22Rv1 (cell line): ENCODE data around the gene NFKBIA.
A peak's percentile ranks its signal among the peaks of the same experiment; 100 is the strongest.
"Not testable (repeated sequence)": the region's sequence is repeated elsewhere in the genome, so short reads cannot be mapped to it uniquely, and the experiment has no call there.

Experiments
- H3K27ac ChIP-seq: fragments of 450-650 bp; 2 replicates; pipeline ENCODE4 v1.5.1; 2017
- ZFX ChIP-seq: fragments of 450-650 bp; IDR thresholded peaks from 2 replicates; pipeline ENCODE4 v1.6.1; 2017; ENCODE audit warnings: antibody characterized with exemption, borderline replicate concordance
- TF ChIP-seq, protein P1 (sequence below): fragments of 450-650 bp; IDR thresholded peaks from 2 replicates; pipeline ENCODE4 v1.5.1; 2017; ENCODE audit warnings: mild to moderate bottlenecking

The NFKBIA gene, protein sequence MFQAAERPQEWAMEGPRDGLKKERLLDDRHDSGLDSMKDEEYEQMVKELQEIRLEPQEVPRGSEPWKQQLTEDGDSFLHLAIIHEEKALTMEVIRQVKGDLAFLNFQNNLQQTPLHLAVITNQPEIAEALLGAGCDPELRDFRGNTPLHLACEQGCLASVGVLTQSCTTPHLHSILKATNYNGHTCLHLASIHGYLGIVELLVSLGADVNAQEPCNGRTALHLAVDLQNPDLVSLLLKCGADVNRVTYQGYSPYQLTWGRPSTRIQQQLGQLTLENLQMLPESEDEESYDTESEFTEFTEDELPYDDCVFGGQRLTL

DNA sequence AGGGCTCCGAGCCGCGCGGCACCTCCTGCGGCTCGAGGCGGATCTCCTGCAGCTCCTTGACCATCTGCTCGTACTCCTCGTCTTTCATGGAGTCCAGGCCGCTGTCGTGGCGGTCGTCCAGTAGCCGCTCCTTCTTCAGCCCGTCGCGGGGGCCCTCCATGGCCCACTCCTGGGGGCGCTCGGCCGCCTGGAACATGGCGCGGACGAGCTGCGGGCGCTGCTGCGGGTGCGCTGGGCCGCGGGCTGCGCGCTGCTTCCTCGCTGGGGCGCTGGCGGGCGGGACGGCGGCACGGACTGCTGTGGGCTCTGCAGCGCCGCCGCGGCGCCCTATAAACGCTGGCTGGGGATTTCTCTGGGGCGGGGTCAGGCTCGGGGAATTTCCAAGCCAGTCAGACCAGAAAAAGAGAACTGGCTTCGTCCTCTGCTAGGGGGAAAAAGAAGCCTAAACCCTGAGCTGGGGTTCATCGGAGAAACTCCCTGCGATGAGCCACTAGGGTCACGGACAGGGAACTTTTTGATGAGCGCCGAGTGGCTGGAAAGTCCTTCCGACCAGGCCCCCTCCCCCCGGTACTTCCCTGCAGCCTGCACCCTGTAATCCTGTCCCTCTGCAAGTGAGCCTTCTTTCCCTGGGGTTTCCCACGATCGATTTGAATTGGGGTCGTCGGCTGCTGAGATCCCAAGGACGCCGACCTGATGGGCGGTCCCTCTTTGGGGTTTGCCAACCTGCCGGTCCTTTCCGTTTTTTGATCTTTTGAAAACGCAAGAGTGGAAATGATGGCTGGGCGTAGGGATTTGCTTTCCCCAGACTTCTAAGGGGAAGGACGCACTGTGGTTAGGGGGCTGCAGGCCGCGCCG, at the start of gene NFKBIA:
TSS of gene NFKBIA (minus strand) at position 301 of the 855 bp plus-strand sequence. CDS start at position 196, 105 bp downstream.
- peak within 1 kb of the TSS; percentile 98 for H3K27ac ChIP-seq
- TF ChIP-seq, protein P1, sequence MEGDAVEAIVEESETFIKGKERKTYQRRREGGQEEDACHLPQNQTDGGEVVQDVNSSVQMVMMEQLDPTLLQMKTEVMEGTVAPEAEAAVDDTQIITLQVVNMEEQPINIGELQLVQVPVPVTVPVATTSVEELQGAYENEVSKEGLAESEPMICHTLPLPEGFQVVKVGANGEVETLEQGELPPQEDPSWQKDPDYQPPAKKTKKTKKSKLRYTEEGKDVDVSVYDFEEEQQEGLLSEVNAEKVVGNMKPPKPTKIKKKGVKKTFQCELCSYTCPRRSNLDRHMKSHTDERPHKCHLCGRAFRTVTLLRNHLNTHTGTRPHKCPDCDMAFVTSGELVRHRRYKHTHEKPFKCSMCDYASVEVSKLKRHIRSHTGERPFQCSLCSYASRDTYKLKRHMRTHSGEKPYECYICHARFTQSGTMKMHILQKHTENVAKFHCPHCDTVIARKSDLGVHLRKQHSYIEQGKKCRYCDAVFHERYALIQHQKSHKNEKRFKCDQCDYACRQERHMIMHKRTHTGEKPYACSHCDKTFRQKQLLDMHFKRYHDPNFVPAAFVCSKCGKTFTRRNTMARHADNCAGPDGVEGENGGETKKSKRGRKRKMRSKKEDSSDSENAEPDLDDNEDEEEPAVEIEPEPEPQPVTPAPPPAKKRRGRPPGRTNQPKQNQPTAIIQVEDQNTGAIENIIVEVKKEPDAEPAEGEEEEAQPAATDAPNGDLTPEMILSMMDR = peak; percentile 78
- no peak for TF ChIP-seq ZFX

DNA sequence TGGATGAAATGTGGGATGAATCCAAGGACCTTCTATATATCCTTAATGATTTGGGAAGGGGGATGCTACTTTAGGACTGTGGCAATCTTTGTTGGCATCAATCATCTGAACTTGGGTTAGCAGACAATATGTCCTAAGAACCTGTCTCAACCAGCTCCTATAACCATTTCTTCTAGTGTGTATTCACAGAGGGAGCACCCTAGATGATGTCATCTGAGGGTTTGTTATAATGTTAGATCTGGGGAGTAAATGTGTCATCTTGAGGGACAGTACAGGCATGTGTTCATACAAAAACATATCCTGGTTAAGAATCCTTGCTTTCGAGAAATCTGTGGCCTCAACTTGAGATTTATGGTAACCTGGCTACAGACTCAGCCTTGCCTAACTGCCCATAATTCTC, 41.9 kb upstream of the NFKBIA start:
- TF ChIP-seq ZFX = no peak
- TF ChIP-seq, protein P1 = no peak
- H3K27ac ChIP-seq = no peak overlapping the region

DNA sequence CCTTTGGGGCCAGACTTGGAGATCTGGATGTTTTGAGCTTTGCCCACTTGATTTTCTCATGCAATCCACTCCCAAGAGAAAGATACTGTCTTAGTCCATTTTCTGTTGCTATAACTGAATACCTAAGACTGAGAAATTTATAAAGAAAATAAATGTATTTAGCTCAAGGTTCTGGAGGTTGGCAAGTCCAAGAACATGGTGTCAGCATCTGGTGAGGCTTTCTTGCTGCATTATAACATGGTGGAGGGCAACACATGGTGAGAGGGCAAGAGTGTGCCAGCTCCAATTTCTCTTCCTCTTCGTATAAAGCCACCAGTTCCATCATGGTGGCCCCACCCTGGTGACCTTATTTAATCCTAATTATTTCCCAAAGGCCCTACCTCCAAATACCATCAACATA, 39.6 kb upstream of the NFKBIA start:
- TF ChIP-seq, protein P1 = no peak
- no peak for TF ChIP-seq ZFX
- H3K27ac ChIP-seq = no peak overlapping the region

DNA sequence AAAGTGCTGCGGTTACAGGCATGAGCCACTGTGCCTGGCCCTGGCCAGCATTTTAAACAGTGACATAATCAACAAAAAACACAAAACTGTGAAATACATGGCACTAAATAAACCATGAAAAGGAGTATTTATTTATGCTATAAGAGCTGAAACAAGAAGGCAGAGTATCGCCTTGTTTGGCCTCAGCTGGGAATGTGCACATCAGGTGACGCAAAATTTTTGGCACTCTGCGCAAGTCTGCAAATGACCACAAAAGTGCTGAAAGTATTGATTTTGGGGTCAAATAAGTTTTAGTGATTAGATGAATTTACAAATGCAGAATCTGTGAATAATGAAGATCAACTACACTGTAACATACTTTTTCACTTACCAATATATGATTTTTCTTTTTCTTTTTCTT, 36.6 kb upstream of the NFKBIA start:
- TF ChIP-seq, protein P1 = no peak
- no peak for TF ChIP-seq ZFX
- no peak overlapping the region for H3K27ac ChIP-seq

DNA sequence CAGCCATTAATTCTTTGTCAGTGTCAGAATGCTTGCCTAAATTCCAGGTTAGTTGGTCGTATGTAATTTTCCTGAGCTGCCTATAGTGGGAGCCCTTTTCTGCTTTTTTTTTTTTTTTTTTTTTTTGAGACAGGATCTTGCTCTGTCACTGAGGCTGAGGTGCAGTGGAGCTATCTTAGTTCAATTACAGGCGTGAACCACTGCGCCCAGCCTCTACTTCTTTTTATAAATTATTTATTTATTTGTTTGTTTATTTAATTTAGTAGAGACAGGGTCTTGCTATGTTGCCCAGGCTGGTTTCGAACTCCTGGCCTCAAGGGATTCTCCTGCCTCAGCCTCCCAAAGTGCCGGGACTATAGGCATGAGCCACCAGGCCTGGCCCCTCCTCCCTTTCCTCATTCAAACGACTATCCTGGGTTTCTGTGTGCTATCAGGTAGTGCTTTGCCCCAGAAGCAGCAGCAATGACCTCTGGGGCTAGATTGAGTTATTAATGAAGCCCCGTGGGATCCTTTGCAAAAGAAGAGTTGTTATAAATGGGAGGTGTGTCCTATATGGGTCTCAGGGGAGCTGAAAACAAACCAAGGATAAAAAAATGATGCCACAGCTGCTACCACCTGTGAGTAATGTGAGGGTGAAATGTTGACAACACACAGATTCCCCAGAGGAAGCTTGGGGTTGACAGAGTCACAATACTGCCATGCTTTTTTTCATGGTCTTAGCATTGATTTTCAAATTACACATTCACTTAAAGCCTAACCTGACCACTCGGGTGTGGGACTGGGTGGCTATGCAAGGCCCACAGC, 34.6 kb upstream of the NFKBIA start:
- TF ChIP-seq, protein P1 = peak; percentile 81
- no peak for TF ChIP-seq ZFX
- no peak overlapping the region for H3K27ac ChIP-seq

DNA sequence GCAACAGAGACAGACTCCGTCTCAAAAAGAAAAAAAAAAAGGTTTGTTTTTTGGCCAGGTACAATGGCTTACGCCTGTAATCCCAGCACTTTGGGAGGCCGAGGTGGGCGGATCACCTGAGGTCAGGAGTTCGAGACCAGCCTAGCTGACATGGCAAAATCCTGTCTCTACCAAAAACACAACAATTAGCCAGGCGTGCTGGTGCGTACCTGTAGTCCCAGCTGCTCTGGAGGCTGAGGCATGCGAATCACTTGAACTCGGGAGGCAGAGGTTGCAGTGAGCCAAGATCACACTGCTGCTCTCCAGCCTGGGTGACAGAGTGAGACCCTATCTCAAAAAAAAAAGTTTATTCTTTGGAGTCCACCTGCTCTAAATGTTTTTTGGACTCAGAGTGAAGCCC, 33.9 kb upstream of the NFKBIA start:
- H3K27ac ChIP-seq = not testable (repeated sequence)

DNA sequence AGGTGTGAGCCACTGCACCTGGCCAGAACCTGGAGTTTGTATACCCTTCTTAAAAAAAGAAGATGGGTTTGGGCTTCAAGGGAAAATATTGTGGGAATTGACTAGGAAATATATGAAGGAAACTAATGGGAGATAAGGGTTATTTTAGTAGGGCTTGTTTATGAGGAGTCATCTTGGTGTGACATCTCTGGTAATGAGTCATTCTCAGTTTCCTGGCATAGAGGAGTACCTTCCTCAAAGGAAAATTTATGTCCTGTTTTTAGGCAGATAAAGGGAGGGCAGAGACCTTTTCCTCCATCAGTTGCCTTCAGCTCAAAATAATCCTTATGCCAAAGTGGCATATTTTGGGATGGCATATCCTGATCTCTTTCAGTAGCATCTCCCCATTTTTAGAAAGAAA, 30.6 kb upstream of the NFKBIA start:
- no peak overlapping the region for H3K27ac ChIP-seq
- no peak for TF ChIP-seq ZFX
- TF ChIP-seq, protein P1 = no peak
